Uterus (tissue), 4 donors: Measurements from ENCODE around the gene MAGI2. TPM values are rescaled to one million over a fixed set of nuclear protein-coding genes. Genes with fewer than 3 reads are reported as not detected.

Experiments
- DNase-seq, 2 donors: peaks; one replicate each; pipeline ENCODE4 v3.0.0-alpha.2; 2019 to 2020
- H3K27ac ChIP-seq, 2 donors: fragments of 200-600 bp; sonication (generic); 1 replicate in 1 of 2; 2 replicates in 1 of 2; pipeline ENCODE4 v1.5.1; 2016 to 2018
- H3K27me3 ChIP-seq, 2 donors: fragments of 200-600 bp; sonication (generic); one replicate each; pipeline ENCODE4 v1.5.1; 2018 to 2019; ENCODE audit warnings: control low read depth in 1 of 2
- H3K36me3 ChIP-seq, 2 donors: fragments of 200-600 bp; sonication (generic); one replicate each; pipeline ENCODE4 v1.5.1; 2019; ENCODE audit warnings: control low read depth in 1 of 2
- H3K4me1 ChIP-seq, 2 donors: fragments of 200-600 bp; sonication (generic); one replicate each; pipeline ENCODE4 v1.5.1; 2018 to 2019; ENCODE audit warnings: control low read depth in 1 of 2
- H3K4me3 ChIP-seq, 2 donors: fragments of 200-600 bp; sonication (generic); 1 replicate in 1 of 2; 2 replicates in 1 of 2; pipeline ENCODE4 v1.5.1; 2018 to 2019; ENCODE audit warnings: mild to moderate bottlenecking in 1 of 2
- H3K9me3 ChIP-seq, 2 donors: fragments of 200-600 bp; sonication (generic); one replicate each; pipeline ENCODE4 v1.5.1; 2019; ENCODE audit warnings: control low read depth in 1 of 2
- CTCF ChIP-seq, 4 experiments: fragments of 200-600 bp in 2 of 4; fragments of 450-650 bp in 2 of 4; sonication (generic) in 2 of 4; IDR thresholded peaks; one replicate each; pipeline ENCODE4 v1.5.1; 2016 to 2019; ENCODE audit warnings: antibody characterized with exemption in 4 of 4, mild to moderate bottlenecking in 2 of 4, moderate library complexity in 1 of 4
- POLR2A ChIP-seq, 2 donors: fragments of 450-650 bp; IDR thresholded peaks; one replicate each; pipeline ENCODE4 v1.6.1; 2016; ENCODE audit warnings: antibody characterized with exemption in 2 of 2, mild to moderate bottlenecking in 1 of 2, moderate library complexity in 1 of 2
- intact Hi-C: fragments of 100-400 bp; cut with DNase I; formaldehyde crosslinking; loops from one replicate; pipeline ENCODE4 v1.15.1; 2023; ENCODE audit warnings: low total_unique reads
- total RNA-seq, 4 donors: library from RNA; depleted of rRNA in 3 of 4; stranded (reverse); fragments of >200 nt in 3 of 4; gene quantifications; one replicate each; pipeline versions ENCODE4 v1.1.0 to v1.2.4, GENCODE V29; 2014 to 2023
- donor health status: DM: yes; HTN: yes; CAD: no.

The MAGI2 gene
- total RNA-seq, 4 donors from 2014 or later = 5.3 to 23.2 (median 13.8) TPM

GRCh38 chr7:77980087-77980713, 1473.3 kb downstream of the MAGI2 start:
- intact Hi-C loops = no loop called here
- no peaks in the 10 kb centered on the region for H3K9me3 ChIP-seq
- no peak for TF ChIP-seq POLR2A (IDR thresholded peaks at IDR 0.05)
- TF ChIP-seq CTCF (IDR thresholded peaks at IDR 0.05) = no peak
- H3K36me3 ChIP-seq = no peaks in the 10 kb centered on the region
- no peak overlapping the region for H3K4me3 ChIP-seq
- no peaks in the 10 kb centered on the region for H3K27me3 ChIP-seq
- no peaks in the 10 kb centered on the region for H3K4me1 ChIP-seq
- no peak for DNase-seq
- H3K27ac ChIP-seq = no peak overlapping the region

GRCh38 chr7:77979219-77979618, 1474.2 kb downstream of the MAGI2 start:
- no peak for TF ChIP-seq POLR2A (IDR thresholded peaks at IDR 0.05)
- no peak for TF ChIP-seq CTCF (IDR thresholded peaks at IDR 0.05)
- Histone ChIP-seq H3K27ac (no peak overlapping the region), H3K27me3 (no peaks in the 10 kb centered on the region), H3K4me1 (no peaks in the 10 kb centered on the region), H3K36me3 (no peaks in the 10 kb centered on the region), H3K9me3 (no peaks in the 10 kb centered on the region), H3K4me3 (no peak overlapping the region)
- DNase-seq = no peak
- intact Hi-C loops = no loop called here

- Histone ChIP-seq H3K4me3 (no peak overlapping the region), H3K9me3 (no peaks in the 10 kb centered on the region), H3K27me3 (no peaks in the 10 kb centered on the region), H3K36me3 (no peaks in the 10 kb centered on the region), H3K27ac (no peak overlapping the region), H3K4me1 (no peaks in the 10 kb centered on the region)
- no peak for DNase-seq
- TF ChIP-seq CTCF (IDR thresholded peaks at IDR 0.05) (no peak), POLR2A (IDR thresholded peaks at IDR 0.05) (no peak)
- intact Hi-C loops = no loop called here
These were observed 1477.6 kb downstream of the MAGI2 start for GRCh38 chr7:77975672-77976480.

GRCh38 chr7:77971726-77972125, 1481.7 kb downstream of the MAGI2 start:
- Histone ChIP-seq H3K4me1 (no peaks in the 10 kb centered on the region), H3K9me3 (no peaks in the 10 kb centered on the region), H3K27me3 (no peaks in the 10 kb centered on the region), H3K27ac (no peak overlapping the region), H3K4me3 (no peak overlapping the region), H3K36me3 (no peaks in the 10 kb centered on the region)
- DNase-seq = no peak
- intact Hi-C loops = no loop called here
- TF ChIP-seq POLR2A (IDR thresholded peaks at IDR 0.05) (no peak), CTCF (IDR thresholded peaks at IDR 0.05) (no peak)

- intact Hi-C loops = no loop called here
- TF ChIP-seq POLR2A (IDR thresholded peaks at IDR 0.05) = no peak
- TF ChIP-seq CTCF (IDR thresholded peaks at IDR 0.05) = no peak
- no peak overlapping the region for H3K27ac ChIP-seq
- no peaks in the 10 kb centered on the region for H3K27me3 ChIP-seq
- no peaks in the 10 kb centered on the region for H3K36me3 ChIP-seq
- DNase-seq = no peak
- H3K4me3 ChIP-seq = no peak overlapping the region
- no peaks in the 10 kb centered on the region for H3K4me1 ChIP-seq
- no peaks in the 10 kb centered on the region for H3K9me3 ChIP-seq
These were observed 1486.0 kb downstream of the MAGI2 start for GRCh38 chr7:77967429-77967828.
